ENCODE results near the gene DOHH. TPM values are rescaled to one million over a fixed set of nuclear protein-coding genes. Genes with fewer than 3 reads are reported as not detected.
"Not testable (repeated sequence)": the region's sequence is repeated elsewhere in the genome, so short reads cannot be mapped to it uniquely, and the experiment has no call there.

DOHH gene
- total RNA-seq, 2 donors from 2014 or later: 12.3 to 13.5 TPM

- Mint-ChIP-seq H3K4me3 (no peak overlapping the region), H3K4me1 (ENCODE audit: low read depth) (no peaks in the 10 kb centered on the region), H3K9me3 (no peaks in the 10 kb centered on the region), H3K27me3 (ENCODE audit: low read depth) (no peaks in the 10 kb centered on the region), H3K27ac (no peak overlapping the region), H3K36me3 (ENCODE audit: insufficient read depth in 2 of 2) (peaks cover 0 to 4% of the 10 kb centered on the region in 2 donors)
- DNase-seq (no peak), ATAC-seq (replicated peaks in 1 of 2) (peak in 1 of 2 donors; percentile 5)
Measured at GRCh38 chr19:3532154-3532786, 31.8 kb upstream of the DOHH start.

GRCh38 chr19:3531716-3532115, 31.2 kb upstream of the DOHH start:
- Mint-ChIP-seq H3K4me3 (no peak overlapping the region), H3K4me1 (ENCODE audit: low read depth) (no peaks in the 10 kb centered on the region), H3K27ac (no peak overlapping the region), H3K36me3 (ENCODE audit: insufficient read depth in 2 of 2) (peaks cover 0 to 4% of the 10 kb centered on the region in 2 donors), H3K9me3 (no peaks in the 10 kb centered on the region), H3K27me3 (ENCODE audit: low read depth) (no peaks in the 10 kb centered on the region)
- ATAC-seq (replicated peaks in 1 of 2) (no peak), DNase-seq (no peak)

GRCh38 chr19:3530389-3530788, 29.9 kb upstream of the DOHH start:
- ATAC-seq (replicated peaks in 1 of 2) (no peak), DNase-seq (no peak)
- Mint-ChIP-seq H3K4me3 (no peak overlapping the region), H3K4me1 (ENCODE audit: low read depth) (no peaks in the 10 kb centered on the region), H3K36me3 (ENCODE audit: insufficient read depth in 2 of 2) (peaks cover 0 to 4% of the 10 kb centered on the region in 2 donors), H3K27me3 (ENCODE audit: low read depth) (no peaks in the 10 kb centered on the region), H3K27ac (no peak overlapping the region), H3K9me3 (no peaks in the 10 kb centered on the region)

GRCh38 chr19:3529299-3529698, 28.8 kb upstream of the DOHH start:
- not testable (repeated sequence) for H3K4me3 Mint-ChIP-seq; H3K27ac Mint-ChIP-seq; H3K27me3 Mint-ChIP-seq (ENCODE audit: low read depth); H3K4me1 Mint-ChIP-seq (ENCODE audit: low read depth); H3K9me3 Mint-ChIP-seq; DNase-seq; H3K36me3 Mint-ChIP-seq (ENCODE audit: insufficient read depth in 2 of 2); ATAC-seq (replicated peaks in 1 of 2)

GRCh38 chr19:3528539-3529211, 28.2 kb upstream of the DOHH start:
- H3K4me1 Mint-ChIP-seq (ENCODE audit: low read depth): no peaks in the 10 kb centered on the region
- no peaks in the 10 kb centered on the region for H3K9me3 Mint-ChIP-seq
- H3K36me3 Mint-ChIP-seq (ENCODE audit: insufficient read depth in 2 of 2): peaks cover 0 to 2% of the 10 kb centered on the region in 2 donors
- no peak overlapping the region for H3K4me3 Mint-ChIP-seq
- DNase-seq (no peak), ATAC-seq (replicated peaks in 1 of 2) (no peak)
- no peaks in the 10 kb centered on the region for H3K27me3 Mint-ChIP-seq (ENCODE audit: low read depth)
- H3K27ac Mint-ChIP-seq: no peak overlapping the region

GRCh38 chr19:3528080-3528479, 27.6 kb upstream of the DOHH start:
- Mint-ChIP-seq H3K27ac (no peak overlapping the region), H3K36me3 (ENCODE audit: insufficient read depth in 2 of 2) (peaks cover 0 to 2% of the 10 kb centered on the region in 2 donors), H3K9me3 (no peaks in the 10 kb centered on the region), H3K4me1 (ENCODE audit: low read depth) (no peaks in the 10 kb centered on the region), H3K27me3 (ENCODE audit: low read depth) (no peaks in the 10 kb centered on the region), H3K4me3 (no peak overlapping the region)
- no peak for ATAC-seq (replicated peaks in 1 of 2)
- no peak for DNase-seq

GRCh38 chr19:3527238-3527910, 26.9 kb upstream of the DOHH start:
- no peak overlapping the region for H3K27ac Mint-ChIP-seq
- no peak for ATAC-seq (replicated peaks in 1 of 2)
- H3K4me1 Mint-ChIP-seq (ENCODE audit: low read depth): no peaks in the 10 kb centered on the region
- no peaks in the 10 kb centered on the region for H3K36me3 Mint-ChIP-seq (ENCODE audit: insufficient read depth in 2 of 2)
- H3K9me3 Mint-ChIP-seq: no peaks in the 10 kb centered on the region
- no peak for DNase-seq
- no peaks in the 10 kb centered on the region for H3K27me3 Mint-ChIP-seq (ENCODE audit: low read depth)
- H3K4me3 Mint-ChIP-seq: no peak overlapping the region

GRCh38 chr19:3526507-3527237, 26.2 kb upstream of the DOHH start:
- Mint-ChIP-seq H3K36me3 (ENCODE audit: insufficient read depth in 2 of 2) (peaks cover 0 to 2% of the 10 kb centered on the region in 2 donors), H3K27me3 (ENCODE audit: low read depth) (no peaks in the 10 kb centered on the region), H3K27ac (no peak overlapping the region), H3K9me3 (no peaks in the 10 kb centered on the region), H3K4me3 (no peak overlapping the region), H3K4me1 (ENCODE audit: low read depth) (no peaks in the 10 kb centered on the region)
- DNase-seq (no peak), ATAC-seq (replicated peaks in 1 of 2) (no peak)

- Mint-ChIP-seq H3K27me3 (ENCODE audit: low read depth) (no peaks in the 10 kb centered on the region), H3K9me3 (no peaks in the 10 kb centered on the region), H3K4me1 (ENCODE audit: low read depth) (peaks cover 6% of the 10 kb centered on the region), H3K4me3 (no peak overlapping the region), H3K36me3 (ENCODE audit: insufficient read depth in 2 of 2) (peaks cover 0 to 2% of the 10 kb centered on the region in 2 donors), H3K27ac (no peak overlapping the region)
- ATAC-seq (replicated peaks in 1 of 2) (no peak), DNase-seq (no peak)
Measured at GRCh38 chr19:3524904-3525451, 24.5 kb upstream of the DOHH start.

- Mint-ChIP-seq H3K4me1 (ENCODE audit: low read depth) (peaks cover 6% of the 10 kb centered on the region), H3K36me3 (ENCODE audit: insufficient read depth in 2 of 2) (peaks cover 0 to 2% of the 10 kb centered on the region in 2 donors), H3K4me3 (no peak overlapping the region), H3K27ac (no peak overlapping the region), H3K9me3 (no peaks in the 10 kb centered on the region), H3K27me3 (ENCODE audit: low read depth) (no peaks in the 10 kb centered on the region)
- DNase-seq: no peak
- no peak for ATAC-seq (replicated peaks in 1 of 2)
Measured at GRCh38 chr19:3524078-3524842, 23.8 kb upstream of the DOHH start.

GRCh38 chr19:3523361-3524077, 23.0 kb upstream of the DOHH start:
- ATAC-seq (replicated peaks in 1 of 2): no peak
- Mint-ChIP-seq H3K4me3 (no peak overlapping the region), H3K27me3 (ENCODE audit: low read depth) (no peaks in the 10 kb centered on the region), H3K4me1 (ENCODE audit: low read depth) (peaks cover 6% of the 10 kb centered on the region), H3K9me3 (no peaks in the 10 kb centered on the region), H3K36me3 (ENCODE audit: insufficient read depth in 2 of 2) (peaks cover 0 to 2% of the 10 kb centered on the region in 2 donors), H3K27ac (no peak overlapping the region)
- no peak for DNase-seq

Measured in activated T-cell treated with anti-CD3 and anti-CD28 coated beads, Interleukin-2, amount 50 U/mL, for 72 hours (primary cell).